HepG2 (cell line): ENCODE data around the gene ZBTB46. TPM values are rescaled to one million over a fixed set of nuclear protein-coding genes. Genes with fewer than 3 reads are reported as not detected.

Experiments
- BRF2 ChIP-seq: sonication (generic); formaldehyde crosslinking; IDR thresholded peaks from 2 replicates; pipeline ENCODE4 v1.8.1; 2022; ENCODE audit warnings: mild to moderate bottlenecking, missing genetic modification reagents
- CEBPB ChIP-seq: IDR thresholded peaks from 2 replicates; pipeline ENCODE4 v1.6.1; 2011; ENCODE audit warnings: low read depth, low read length, improper control_type of control experiment, borderline replicate concordance
- CENPT ChIP-seq: sonication (generic); formaldehyde crosslinking; IDR thresholded peaks from 2 replicates; pipeline ENCODE4 v1.8.0; 2022; ENCODE audit warnings: low read depth, mild to moderate bottlenecking, moderate library complexity, missing genetic modification reagents
- FOXK1 ChIP-seq: sonication (generic); formaldehyde crosslinking; IDR thresholded peaks from 2 replicates; pipeline ENCODE4 v1.4.0; 2020; ENCODE audit warnings: low read depth, missing genetic modification reagents, borderline replicate concordance
- FOXP1 ChIP-seq, 2 experiments: fragments of 450-650 bp in 1 of 2; IDR thresholded peaks; 2 replicates each; pipeline ENCODE4 v1.6.1; 2017 to 2018; ENCODE audit warnings: antibody characterized with exemption in 1 of 2
- FUBP1 ChIP-seq: sonication (generic); formaldehyde crosslinking; IDR thresholded peaks from 2 replicates; pipeline ENCODE4 v1.5.1; 2020; ENCODE audit warnings: missing genetic modification reagents, mild to moderate bottlenecking, borderline replicate concordance
- HDAC1 ChIP-seq: sonication (generic); formaldehyde crosslinking; IDR thresholded peaks from 2 replicates; pipeline ENCODE4 v1.5.1; 2020; ENCODE audit warnings: mild to moderate bottlenecking, missing genetic modification reagents
- HHEX ChIP-seq: IDR thresholded peaks from 2 replicates; pipeline ENCODE4 v1.6.1; 2016; ENCODE audit warnings: control low read depth
- HOXA9 ChIP-seq: sonication (generic); formaldehyde crosslinking; IDR thresholded peaks from 2 replicates; pipeline ENCODE4 v1.8.1; 2022; ENCODE audit warnings: missing genetic modification reagents, mild to moderate bottlenecking, moderate library complexity, borderline replicate concordance
- KLF15 ChIP-seq: sonication (generic); formaldehyde crosslinking; IDR thresholded peaks from 2 replicates; pipeline ENCODE4 v1.8.1; 2023; ENCODE audit warnings: borderline replicate concordance, mild to moderate bottlenecking, inconsistent platforms, missing genetic modification reagents, mixed read lengths
- KLF16 ChIP-seq, 2 experiments: sonication (generic) in 1 of 2; formaldehyde crosslinking in 1 of 2; IDR thresholded peaks; 2 replicates each; pipeline versions ENCODE4 v1.6.1 to v1.8.0; 2016 to 2023; ENCODE audit warnings: missing genetic modification reagents in 2 of 2, missing compliant biosample characterization in 1 of 2
- MAFG ChIP-seq: sonication (generic); formaldehyde crosslinking; IDR thresholded peaks from 2 replicates; pipeline ENCODE4 v1.5.1; 2020; ENCODE audit warnings: mild to moderate bottlenecking, missing genetic modification reagents
- MED8 ChIP-seq: sonication (generic); formaldehyde crosslinking; IDR thresholded peaks from 2 replicates; pipeline ENCODE4 v1.8.1; 2023; ENCODE audit warnings: mild to moderate bottlenecking, missing genetic modification reagents; ENCODE audit not compliant: insufficient replicate concordance
- NFRKB ChIP-seq: fragments of 450-650 bp; IDR thresholded peaks from 2 replicates; pipeline ENCODE4 v1.6.1; 2017
- PAWR ChIP-seq: sonication (generic); formaldehyde crosslinking; IDR thresholded peaks from 2 replicates; pipeline ENCODE4 v1.4.0; 2020; ENCODE audit warnings: missing genetic modification reagents, mild to moderate bottlenecking, borderline replicate concordance
- PBX2 ChIP-seq: IDR thresholded peaks from 2 replicates; pipeline ENCODE4 v1.6.1; 2016; ENCODE audit warnings: control low read depth
- PHF20 ChIP-seq: sonication (generic); formaldehyde crosslinking; IDR thresholded peaks from 2 replicates; pipeline ENCODE4 v1.5.0; 2020; ENCODE audit warnings: mild to moderate bottlenecking, missing genetic modification reagents
- PTBP1 ChIP-seq: fragments of 200-400 bp; formaldehyde crosslinking; IDR thresholded peaks from 2 replicates; pipeline ENCODE4 v1.6.1; 2018; ENCODE audit warnings: low read length, low read depth; ENCODE audit not compliant: poor library complexity, severe bottlenecking
- RAD51 ChIP-seq: fragments of 450-650 bp; IDR thresholded peaks from 2 replicates; pipeline ENCODE4 v1.6.1; 2016; ENCODE audit warnings: borderline replicate concordance
- SETDB1 ChIP-seq: sonication (generic); formaldehyde crosslinking; IDR thresholded peaks from 2 replicates; pipeline ENCODE4 v1.5.1; 2020; ENCODE audit warnings: missing genetic modification reagents, mild to moderate bottlenecking, borderline replicate concordance
- SRF ChIP-seq: IDR thresholded peaks from 2 replicates; pipeline ENCODE4 v1.6.1; 2011; ENCODE audit warnings: mild to moderate bottlenecking, low read depth, low read length, moderate library complexity
- ZKSCAN1 ChIP-seq: fragments of 150-350 bp; IDR thresholded peaks from 2 replicates; pipeline ENCODE4 v1.6.1; 2014; ENCODE audit warnings: low read length
- ZNF101 ChIP-seq: sonication (generic); formaldehyde crosslinking; IDR thresholded peaks from 2 replicates; pipeline ENCODE4 v1.4.0; 2020; ENCODE audit warnings: mild to moderate bottlenecking, low read depth, missing genetic modification reagents, borderline replicate concordance
- ZNF629 ChIP-seq: sonication (generic); formaldehyde crosslinking; conservative IDR thresholded peaks from 2 replicates; pipeline ENCODE4 v1.5.0; 2020; ENCODE audit warnings: missing genetic modification reagents
- ZNF772 ChIP-seq: sonication (generic); formaldehyde crosslinking; IDR thresholded peaks from 2 replicates; pipeline ENCODE4 v1.5.0; 2020; ENCODE audit warnings: mild to moderate bottlenecking, missing genetic modification reagents
- ZNF782 ChIP-seq: sonication (generic); formaldehyde crosslinking; IDR thresholded peaks from 2 replicates; pipeline ENCODE4 v1.4.0; 2020; ENCODE audit warnings: missing genetic modification reagents, mild to moderate bottlenecking, borderline replicate concordance
- polyA plus RNA-seq, 8 experiments: library from polyadenylated mRNA; depleted of rRNA in 3 of 8; stranded (reverse) in 7 of 8; unstranded in 1 of 8; fragments of >200 nt; fragmentation: Illumina TruSeq in 4 of 8; extraction: Trizol in 4 of 8; gene quantifications; 2 replicates each; pipeline versions ENCODE4 v1.2.1 to v1.2.3, GENCODE V29; 2011 to 2016; ENCODE audit warnings: low read depth in 4 of 8, missing spikeins in 1 of 8, mixed read lengths in 1 of 8; ENCODE audit not compliant: insufficient read depth in 1 of 8
- total RNA-seq, 5 experiments: library from RNA; depleted of rRNA; stranded (reverse); fragments of >200 nt; fragmentation: Illumina TruSeq; extraction: Trizol; gene quantifications; 2 replicates each; pipeline ENCODE4 v1.2.3, GENCODE V29; 2016; ENCODE audit warnings: low read depth in 1 of 5

ZBTB46 gene
- total and polyA plus RNA-seq, 2 of the 13 experiments (the other 11 are each of a cell fraction or from before 2014, with no cell fraction given), result 1.6 to 13.5 TPM

- TF ChIP-seq FUBP1 (CRISPR knock-in tag), result no peak
- 0 out of 2 replicates have a peak, but pooled peaks have one; percentile 42 for TF ChIP-seq CENPT
- no peak for TF ChIP-seq HHEX
- no peak for TF ChIP-seq ZNF101
- peak; percentile 55; the same call in 1 of the 2 replicates for TF ChIP-seq FOXK1 (CRISPR knock-in tag)
- peak; percentile 81 for TF ChIP-seq PHF20
- TF ChIP-seq HDAC1 (CRISPR knock-in tag), result peak; percentile 96
- peak; percentile 87; the same call in 1 of the 2 replicates for TF ChIP-seq ZNF772 (CRISPR knock-in tag)
- no peak for TF ChIP-seq NFRKB
- no peak for TF ChIP-seq FOXP1 (IDR thresholded peaks at IDR 0.05)
- TF ChIP-seq FOXP1 (CRISPR knock-in tag; IDR thresholded peaks at IDR 0.05), result 0 out of 2 replicates have a peak, but pooled peaks have one; percentile 29
- peak; percentile 99 for TF ChIP-seq ZNF629 (CRISPR knock-in tag)
- TF ChIP-seq SETDB1 (CRISPR knock-in tag), result no peak
- peak; percentile 59; the same call in 1 of the 2 replicates for TF ChIP-seq ZNF782 (CRISPR knock-in tag)
- TF ChIP-seq PBX2 (CRISPR knock-in tag), result 0 out of 2 replicates have a peak, but pooled peaks have one; percentile 13
- TF ChIP-seq CEBPB, result peak; percentile 81
- TF ChIP-seq KLF16 (CRISPR knock-in tag; IDR thresholded peaks at IDR 0.05), result peak in 1 of 2 experiments; percentile 64; a peak in 1 of 4 replicates
- TF ChIP-seq HOXA9 (CRISPR knock-in tag), result no peak
- TF ChIP-seq ZKSCAN1, result peak; percentile 53; the same call in 1 of the 2 replicates
- peak; percentile 34; the same call in 1 of the 2 replicates for TF ChIP-seq SRF
- TF ChIP-seq MAFG, result no peak
- peak; percentile 91 for TF ChIP-seq MED8
- TF ChIP-seq PTBP1, result no peak
- 0 out of 2 replicates have a peak, but pooled peaks have one; percentile 2 for TF ChIP-seq PAWR (CRISPR knock-in tag)
- 0 out of 2 replicates have a peak, but pooled peaks have one; percentile 18 for TF ChIP-seq BRF2 (CRISPR knock-in tag)
- TF ChIP-seq RAD51, result no peak
- TF ChIP-seq KLF15 (CRISPR knock-in tag), result 0 out of 2 replicates have a peak, but pooled peaks have one; percentile 44
These were observed 32.9 kb upstream of the ZBTB46 start (continued) for GRCh38 chr20:63863798-63864544.
